ENCODE results near the gene SHB. TPM values are rescaled to one million over a fixed set of nuclear protein-coding genes. Genes with fewer than 3 reads are reported as not detected.

Gene SHB
- total and polyA plus RNA-seq, 2 of the 8 experiments (the other 6 are each of a cell fraction or from before 2014, with no cell fraction given) = 4.1 to 12.6 TPM

DNA sequence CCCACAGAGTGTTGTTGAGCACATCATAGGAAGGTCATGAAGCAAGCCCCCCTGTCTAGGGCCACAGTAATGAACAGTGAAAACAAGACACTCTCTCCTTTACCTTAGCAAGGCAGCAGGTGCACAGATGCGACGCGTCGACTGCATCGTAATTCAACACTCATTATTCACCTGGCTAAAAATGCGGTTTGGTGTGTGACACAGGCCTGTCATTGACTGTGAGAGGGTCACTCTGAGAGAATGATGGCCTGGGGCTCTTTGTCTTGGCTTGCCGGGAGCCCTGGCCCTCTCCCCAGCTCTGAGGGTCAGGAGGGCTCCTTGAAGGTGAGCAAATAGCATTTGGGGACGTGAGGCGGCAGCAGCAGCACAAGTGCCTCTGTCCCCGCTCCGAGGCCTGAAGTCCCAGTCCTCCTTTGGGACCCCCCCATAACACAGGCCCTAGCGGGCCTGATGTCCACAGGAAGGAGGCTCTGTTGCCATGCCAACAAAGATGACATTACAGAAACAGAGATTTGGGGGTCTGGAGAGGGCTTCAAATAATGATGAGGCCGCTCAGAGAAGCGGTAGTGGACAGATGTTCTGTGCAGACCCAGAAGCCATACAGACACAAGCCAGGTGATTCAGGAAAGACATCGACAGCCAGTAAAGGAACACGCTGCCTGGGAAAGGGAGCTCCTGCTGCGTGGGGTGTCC is 46.7 kb downstream of the SHB start (continued):
- TF ChIP-seq CTBP2 (IDR thresholded peaks at IDR 0.05; ENCODE audit: borderline replicate concordance, insufficient read depth, insufficient read length, low read length) (no peak), BACH1 (IDR thresholded peaks at IDR 0.05; ENCODE audit: low read length) (no peak), CBX8 (IDR thresholded peaks at IDR 0.05; ENCODE audit: borderline replicate concordance, low read depth, low read length) (no peak)
